GM21786 (cell line): ENCODE data around the gene DESI1.
"Not testable (repeated sequence)": the region's sequence is repeated elsewhere in the genome, so short reads cannot be mapped to it uniquely, and the experiment has no call there.

Experiments
- ATAC-seq: cut with Tn5 transposase; IDR thresholded peaks from one replicate; pipeline ENCODE4 v1.9.1; 2021; ENCODE audit not compliant: unreplicated experiment

The DESI1 gene

DNA sequence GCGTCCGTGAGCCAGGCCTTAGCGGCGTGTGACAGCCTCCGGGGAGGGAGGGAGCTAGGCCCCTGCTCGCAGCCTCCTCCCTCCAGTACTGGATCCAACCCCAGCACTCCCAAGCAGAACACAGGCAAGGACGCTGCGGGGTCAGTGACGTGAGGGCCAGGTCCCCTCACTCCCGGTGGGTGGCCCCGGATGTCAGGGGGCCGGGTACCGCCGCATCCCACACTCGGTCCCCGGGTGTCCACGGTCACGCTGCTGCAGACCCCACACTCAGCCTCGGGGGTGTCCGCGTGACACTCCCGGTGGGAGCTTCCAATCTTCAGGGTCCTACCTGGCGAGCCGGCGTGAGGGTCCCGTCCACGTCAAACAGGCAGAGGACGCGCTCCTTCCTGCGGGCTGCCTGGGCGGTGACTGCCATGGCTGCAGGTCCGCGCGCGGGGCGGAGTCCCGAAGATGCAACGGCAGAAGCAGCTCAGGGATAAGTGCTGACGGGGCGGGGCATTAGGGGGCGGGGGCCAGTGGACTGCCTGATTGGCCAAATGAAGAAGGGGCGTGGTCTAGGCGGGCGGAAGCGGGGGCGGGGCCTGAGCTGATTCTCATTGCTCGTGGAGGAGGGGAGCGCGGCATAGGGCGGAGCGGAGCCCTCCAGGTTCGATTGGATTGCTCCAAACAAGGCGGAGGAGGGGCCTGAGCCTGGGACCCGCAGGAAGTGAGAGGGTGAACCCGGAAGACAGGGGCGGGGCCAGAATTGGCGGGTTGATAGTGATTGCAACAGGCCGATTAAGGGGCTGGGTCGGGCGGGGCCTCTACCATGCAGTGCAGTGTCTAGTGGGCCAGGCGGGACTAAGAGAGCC, 31.2 kb downstream of the DESI1 start, which contains the start of gene PMM1:
Gene PMM1 (minus strand): TSS at position 450 of the 851 bp plus-strand sequence. CDS start 35 bp downstream, at position 415.
- peak; percentile 93 for ATAC-seq

DNA sequence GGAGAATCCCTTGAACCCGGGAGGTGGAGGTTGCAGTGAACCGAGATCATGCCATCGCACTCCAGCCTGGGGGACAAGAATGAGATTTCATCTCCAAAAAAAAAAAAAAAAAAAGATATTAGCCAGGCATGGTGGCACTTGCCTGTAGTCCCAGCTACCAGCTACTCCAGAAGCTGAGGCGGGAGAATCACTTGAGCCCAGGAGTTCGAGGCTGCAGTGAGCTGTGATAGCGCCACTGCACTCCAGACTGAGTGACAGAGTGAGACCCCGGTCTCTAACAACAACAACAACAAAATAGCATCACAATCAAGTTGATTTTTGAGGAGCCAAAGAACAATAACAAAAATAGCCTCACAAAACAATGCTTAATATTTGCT, 33.5 kb downstream of the DESI1 start:
- no peak for ATAC-seq

DNA sequence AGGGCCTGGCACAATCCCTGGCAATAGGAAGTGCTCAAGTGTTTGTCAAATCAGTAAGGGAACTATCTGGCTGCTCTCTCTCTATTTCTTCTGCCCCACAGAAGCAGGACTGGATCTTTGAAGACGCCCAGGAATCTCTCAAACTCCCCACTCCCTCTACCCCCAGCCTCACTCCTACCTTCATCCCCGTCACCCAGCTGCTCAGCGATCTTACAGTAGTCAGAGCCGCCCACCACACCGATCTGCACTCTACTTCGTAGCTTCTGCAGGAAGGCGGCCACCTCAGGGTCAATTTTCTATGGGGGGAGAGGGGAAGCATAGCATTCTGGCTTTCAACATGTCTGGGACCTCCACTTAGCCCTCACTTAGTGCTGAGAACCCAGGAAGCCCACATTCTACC, 34.9 kb downstream of the DESI1 start:
- no peak for ATAC-seq

DNA sequence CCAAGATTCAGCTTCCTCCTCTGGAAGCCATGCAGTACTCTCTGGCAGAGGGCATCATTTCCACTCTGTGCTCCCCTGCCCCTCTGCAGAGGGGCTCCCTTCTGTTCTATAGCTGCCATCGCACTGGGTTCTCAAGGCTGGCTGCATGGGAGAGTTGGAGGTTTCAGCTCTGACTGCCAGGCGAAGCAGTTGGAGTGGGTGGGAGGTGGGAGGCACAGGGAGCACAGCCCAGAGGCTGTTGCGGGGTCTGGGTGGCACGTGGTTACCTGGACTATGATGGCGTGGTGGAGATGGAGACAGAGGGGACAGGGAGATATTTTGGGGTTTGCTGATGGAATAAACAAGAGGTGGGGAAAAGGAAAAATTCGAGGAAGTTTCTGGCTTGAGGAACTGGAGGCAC, 36.0 kb downstream of the DESI1 start:
- no peak for ATAC-seq

DNA sequence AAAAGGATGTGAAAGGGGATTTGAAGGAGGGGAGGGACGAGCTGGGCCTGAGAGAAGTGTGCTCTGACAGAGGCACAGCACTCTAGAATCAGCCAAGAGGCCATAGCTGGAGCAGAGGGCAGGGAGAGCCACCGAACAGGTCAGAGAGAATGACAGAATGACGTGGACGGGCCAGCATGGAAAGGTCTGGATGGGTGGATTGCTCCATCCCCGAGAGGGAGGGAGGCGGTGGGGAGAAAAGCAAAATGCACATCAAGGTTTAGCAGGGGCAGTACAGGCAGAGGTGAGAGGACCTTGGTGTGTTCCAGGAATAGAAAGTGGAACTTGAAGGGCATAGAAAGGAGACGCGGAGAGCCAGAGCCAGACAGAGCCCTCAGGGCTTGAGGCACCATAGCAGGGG, 38.1 kb downstream of the DESI1 start:
- ATAC-seq: no peak

DNA sequence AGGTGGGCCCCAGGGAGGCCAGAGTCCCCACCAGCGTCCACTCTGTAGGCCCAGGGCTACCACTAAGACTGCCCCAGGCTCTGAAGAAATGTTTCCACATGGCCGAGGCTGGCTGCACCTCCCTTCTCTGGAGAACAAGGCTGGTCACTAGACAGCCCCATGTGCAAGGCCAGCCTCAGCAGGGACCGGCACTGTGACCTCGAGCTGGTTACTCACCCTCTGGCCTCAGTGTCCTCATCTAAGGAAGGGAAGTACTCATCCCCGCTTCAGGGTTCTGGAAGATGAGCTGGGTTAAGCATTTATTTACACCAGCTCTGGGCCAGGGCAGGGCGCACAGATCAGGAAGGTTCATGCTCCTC, 40.9 kb downstream of the DESI1 start:
- no peak for ATAC-seq

DNA sequence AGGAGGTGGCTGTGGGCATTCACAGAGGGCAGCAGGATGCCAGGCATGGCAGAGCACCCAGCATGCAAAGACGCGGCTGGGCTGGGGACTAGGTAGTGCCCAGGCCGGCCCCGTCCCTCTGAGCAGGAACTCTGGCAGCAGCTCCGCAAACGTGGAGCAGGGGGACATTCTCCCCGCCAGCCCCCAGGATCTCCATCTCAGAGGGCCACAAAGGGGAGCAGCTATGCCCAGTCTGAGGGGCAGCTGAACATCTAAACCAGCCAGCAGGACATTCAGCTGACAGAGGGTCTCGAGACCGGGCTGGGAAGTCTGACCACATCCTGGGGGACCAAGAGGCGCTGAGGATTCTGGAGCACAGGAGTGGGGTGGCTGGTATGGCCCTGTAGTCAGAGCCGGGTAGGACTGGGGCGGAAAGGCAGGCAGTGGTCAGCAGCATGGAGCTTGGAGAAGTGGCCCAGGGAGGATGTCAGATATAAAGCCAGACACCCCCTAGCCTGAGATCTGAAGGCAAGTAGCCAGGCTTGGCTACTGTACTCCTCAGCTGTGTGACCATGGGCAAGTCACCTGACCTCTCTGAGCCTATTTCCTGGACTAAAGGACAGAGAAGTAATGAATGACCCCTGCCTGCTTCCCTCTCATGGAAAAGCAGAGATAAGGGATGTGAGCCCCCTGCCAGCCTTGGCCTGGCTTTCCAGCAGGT, 41.4 kb downstream of the DESI1 start:
- ATAC-seq: no peak

DNA sequence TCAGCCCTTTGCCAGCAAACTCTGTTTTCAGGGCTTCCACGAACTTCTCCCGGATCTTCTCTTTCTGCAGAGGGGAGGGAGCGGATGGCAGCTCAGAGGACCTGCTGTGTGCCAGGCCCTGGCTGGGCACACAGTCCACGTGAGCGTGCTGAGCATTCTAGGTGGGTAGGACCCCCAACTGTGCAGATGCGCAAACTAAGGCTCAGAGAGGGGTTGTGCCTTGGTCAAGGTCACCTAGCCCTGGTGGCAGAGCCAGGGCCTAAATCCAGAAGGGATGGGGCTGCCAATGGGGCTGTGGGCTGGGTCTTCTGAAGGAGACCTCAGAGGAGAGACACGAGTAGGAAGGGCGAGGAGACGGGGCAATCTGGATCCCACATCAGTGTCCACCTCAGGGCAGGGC, 42.0 kb downstream of the DESI1 start:
- ATAC-seq: no peak

DNA sequence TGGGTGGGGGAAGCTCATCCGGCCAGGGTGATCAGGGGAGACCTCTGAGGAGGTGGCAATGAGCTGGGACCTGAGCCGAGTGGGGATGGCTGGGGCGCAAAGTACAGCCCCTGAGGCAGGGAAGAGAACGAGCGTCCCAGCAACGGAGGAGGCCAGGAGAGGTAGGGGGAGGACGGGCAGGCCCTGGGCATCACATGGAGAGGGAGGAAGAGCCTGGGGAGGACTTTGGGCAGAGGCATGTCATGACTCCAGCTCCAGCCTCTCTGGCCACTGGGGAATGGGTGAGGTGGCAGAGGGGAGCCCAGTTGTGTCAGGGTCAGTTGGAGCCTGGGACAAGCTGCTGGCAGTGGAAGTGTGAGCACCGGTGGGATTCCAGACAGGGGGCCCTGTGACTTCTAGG, 42.7 kb downstream of the DESI1 start:
- ATAC-seq: no peak

DNA sequence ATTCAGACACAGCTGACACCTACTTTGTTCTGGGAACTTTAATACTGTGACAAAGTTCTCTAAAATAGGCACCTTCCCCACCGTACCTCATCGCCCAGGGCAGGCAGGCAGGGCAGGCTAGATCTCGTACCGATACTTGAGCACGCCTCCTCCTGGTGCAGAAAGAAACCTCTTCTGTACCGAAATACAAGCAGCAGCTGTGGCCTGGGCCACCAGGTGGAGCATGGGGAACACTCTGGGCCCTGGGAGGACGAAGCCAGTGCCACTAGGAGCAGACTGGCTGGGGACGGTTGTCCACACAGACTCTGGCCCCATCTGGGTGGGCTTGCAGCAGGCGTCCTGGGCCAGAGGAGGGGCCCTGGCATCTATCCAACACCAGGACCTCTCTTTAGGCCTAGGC, 44.0 kb downstream of the DESI1 start:
- no peak for ATAC-seq

DNA sequence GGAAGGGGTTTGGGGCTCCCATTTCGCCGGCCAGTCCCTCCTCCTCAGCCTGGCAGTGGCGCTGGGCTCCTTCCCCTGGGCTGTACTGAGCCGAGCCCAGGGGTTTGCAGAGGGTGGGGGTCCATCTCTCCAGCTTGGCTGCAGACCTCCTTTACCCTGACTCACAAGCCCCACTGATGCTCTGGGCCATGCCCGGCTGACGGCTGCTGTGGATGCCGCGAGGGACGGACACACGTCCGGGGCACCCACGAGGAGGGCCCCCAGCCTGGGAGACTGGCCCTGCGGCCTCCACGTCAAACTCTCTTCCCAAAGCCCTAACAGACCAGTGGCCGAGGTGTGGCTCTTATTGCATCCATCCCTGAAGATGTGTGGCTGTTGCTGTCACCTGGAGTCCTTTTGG, 45.3 kb downstream of the DESI1 start:
- no peak for ATAC-seq

DNA sequence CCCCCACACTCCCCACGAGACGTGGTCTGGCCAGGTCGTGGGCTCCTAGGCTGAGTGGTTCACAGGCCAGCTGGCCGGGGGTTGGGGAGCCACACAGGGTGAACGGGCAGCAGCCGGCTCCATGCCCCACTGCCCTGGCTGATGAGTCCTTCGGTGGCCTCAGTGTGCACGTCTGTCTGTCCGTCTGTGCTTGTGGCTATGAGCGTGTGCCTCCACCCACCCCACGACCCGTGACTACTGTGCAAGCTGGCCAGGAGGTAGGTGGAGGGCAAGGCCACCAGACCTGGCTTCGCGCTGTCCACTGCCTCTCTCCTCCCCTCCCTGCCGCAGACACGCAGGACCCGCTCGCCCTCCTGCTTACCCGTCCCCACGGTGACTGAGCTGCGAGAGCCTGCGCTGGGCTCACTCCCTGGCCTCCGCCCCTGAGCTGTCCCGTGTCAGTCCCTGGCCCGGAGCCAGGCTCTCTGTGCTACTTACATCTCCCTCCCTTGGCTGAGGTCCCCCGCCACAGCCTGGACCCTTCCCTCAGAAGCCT, 45.9 kb downstream of the DESI1 start:
- ATAC-seq: no peak

DNA sequence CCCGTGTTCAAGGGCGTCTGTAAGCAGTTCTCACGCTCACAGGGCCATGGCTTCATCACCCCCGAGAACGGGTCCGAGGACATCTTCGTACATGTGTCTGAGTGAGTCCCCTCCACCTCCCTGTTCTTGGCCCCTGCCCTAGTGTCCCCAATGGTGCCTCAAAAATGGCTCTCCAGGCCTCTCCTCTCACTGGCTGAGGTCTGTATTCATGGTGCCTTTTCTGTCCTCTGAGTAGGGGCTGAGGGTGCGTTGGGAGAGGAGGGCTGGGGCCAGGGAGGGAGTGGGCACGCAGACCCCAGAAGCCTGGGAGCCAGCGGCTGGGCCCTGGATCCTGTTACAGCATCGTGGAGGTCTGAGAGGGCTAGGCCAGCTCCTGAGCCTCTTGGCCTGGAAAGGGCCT, 47.2 kb downstream of the DESI1 start:
- no peak for ATAC-seq

DNA sequence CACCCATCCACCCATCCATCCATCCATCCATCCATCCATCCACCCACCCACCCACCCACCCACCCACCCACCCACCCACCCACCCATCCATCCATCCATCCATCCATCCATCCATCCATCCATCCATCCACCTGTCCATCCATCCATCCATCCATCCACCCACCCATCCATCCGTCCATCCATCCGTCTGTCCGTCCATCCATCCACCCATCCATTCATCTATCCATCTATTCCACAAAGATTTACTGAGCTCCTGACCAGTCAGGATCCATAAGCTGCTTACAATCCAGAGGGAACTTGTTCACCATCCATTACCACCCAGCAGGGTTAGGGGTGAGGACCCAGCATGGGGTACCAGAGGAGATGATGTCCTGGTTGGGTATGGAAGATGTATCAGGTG, 48.5 kb downstream of the DESI1 start:
- not testable (repeated sequence) for ATAC-seq

DNA sequence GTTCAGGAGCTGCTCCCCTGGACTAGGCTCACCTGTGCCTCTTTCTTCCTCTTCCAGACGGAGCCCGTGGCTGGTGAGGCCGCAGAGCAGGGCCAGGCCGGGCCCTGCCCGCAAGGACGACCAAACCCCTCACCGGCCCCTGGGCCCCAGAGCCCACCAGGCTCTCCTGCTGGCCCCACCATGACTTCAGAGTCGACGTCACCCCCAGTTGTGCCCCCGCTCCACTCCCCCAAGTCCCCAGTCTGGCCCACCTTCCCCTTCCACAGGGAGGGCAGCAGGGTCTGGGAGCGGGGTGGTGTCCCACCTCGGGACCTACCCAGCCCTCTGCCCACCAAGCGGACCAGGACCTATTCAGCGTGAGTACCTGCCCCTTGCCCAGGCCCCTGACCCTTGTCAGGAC, 49.1 kb downstream of the DESI1 start:
- no peak for ATAC-seq

DNA sequence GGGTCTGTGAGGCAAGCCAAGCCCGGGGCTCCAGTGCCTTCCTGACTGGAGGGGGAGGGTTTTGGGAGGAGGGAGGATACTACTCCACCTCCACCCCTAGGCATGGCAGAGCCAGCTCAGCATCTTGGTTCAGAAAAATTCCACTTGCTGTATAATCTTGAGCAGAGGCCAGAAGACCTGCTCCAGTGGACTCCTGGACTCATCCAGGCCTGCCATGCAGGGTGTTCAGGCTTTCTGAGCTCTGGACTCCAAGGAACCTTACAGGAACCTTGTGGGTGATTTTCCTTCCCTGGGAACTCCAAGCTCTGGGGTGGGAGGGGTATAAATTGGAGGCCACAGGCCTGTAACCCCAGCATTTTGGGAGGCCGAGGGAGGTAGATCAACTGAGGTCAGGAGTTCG, 50.6 kb downstream of the DESI1 start:
- no peak for ATAC-seq

DNA sequence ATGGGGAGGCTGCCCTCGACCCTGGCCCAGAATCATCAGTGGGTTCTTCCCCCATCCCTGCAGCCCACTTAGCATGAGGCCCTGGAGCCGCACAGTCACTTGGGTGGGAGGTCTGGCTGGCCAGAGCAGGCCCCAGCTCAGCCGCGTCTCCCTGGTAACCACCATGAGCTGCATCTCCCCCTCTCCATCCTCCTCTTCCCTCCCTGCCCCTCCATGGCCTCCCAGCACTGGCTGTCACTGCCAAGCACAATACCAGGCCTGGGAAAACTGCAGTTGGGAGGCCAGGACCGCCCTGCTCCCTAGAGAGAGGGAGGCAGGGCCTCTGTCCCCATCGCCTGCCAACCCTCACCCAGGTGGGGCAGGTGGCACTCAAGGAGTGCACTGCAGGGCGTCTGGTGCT, 52.0 kb downstream of the DESI1 start:
- ATAC-seq: no peak

DNA sequence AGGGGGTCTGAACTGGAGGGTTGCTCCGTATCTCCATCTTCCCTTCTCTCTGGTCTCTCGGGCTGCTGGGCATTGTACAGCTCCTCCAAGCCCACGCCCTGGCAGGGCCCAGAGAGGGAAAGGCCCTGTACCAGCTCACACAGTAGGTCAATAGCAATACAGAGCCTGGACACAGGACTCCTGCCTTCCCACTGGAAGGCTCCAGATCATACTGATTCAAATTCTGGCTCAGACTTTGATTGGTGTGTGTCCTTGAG, 53.4 kb downstream of the DESI1 start:
- no peak for ATAC-seq

DNA sequence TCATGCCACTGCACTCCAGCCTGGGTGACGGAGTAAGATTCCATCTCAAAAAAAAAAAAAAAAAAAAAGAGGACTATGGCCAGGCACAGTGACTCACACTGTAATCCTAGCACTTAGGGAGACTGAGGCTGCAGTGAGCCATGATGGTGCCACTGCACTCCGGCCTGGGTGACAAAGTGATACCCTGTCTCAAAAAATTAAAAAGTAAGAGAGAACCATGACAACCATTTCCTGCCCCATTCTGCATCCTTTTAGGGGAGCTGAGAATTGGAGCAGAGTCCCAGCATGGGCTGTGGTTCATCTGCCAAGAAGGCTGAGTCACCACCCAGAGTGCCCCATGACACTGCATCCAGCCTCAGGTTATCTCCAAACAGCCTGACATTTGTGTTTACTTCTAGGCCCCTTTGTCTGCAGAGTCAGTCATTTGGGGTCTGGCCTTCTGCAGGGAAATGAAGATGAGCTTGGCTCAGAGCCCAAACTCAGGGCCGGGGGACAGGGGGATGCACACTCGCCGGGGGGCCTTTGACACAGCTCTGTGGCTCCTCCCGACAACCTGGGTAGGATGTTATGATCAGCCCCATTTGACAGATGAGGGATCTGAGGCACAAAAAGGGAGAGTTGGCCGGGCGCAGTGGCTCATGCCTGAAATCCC, 55.3 kb downstream of the DESI1 start:
- ATAC-seq: no peak

DNA sequence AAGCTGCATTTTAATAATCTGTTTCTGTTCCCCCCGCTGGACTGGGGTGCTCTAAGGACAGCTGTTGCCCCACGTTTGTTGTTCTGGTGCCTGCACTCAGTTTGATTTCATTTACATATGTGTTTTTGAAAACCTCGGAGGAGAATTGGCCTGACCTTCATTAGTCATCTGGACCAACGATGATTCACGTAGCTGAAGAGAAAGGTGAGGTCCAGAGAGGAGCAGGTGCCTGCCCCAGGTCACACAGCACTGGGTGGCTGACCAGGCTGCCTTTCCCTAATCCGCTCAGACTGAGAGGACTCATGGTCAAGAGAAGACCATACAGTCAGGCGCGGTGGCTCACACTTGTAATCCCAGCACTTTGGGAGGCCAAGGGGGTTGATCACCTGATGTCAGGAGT, 56.3 kb downstream of the DESI1 start:
- no peak for ATAC-seq

DNA sequence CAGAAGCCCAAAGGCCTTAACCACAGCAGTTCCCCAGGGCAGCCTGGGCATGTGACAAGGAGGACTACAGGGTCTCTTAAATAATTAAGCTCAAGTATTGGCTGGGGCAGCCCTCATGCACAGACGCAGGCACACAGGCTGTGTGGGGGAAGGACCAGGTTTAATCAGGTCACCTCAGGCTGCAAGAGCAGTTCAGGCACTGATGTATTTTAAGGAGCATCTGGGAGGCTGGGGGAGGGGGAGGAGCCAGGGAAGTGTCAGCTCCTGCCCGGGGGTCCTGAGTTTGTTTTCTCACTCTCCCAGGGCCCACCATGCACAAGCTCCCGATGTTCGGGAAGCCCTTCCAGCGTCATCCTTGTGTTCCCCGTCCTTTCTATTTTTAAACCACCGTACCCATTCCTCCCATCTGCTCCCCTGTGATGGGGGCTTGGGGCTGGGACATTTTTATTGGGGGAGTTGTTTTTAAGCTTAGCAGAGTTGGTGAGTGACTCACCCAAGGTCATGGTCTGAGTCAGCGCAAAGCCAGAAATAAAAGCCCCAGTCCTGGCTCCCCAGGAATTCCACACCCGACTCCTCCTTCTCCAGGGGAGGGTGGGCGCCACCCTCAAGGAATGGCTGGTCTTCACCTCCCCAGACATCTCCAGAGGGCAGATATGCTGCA, 57.7 kb downstream of the DESI1 start:
- ATAC-seq: no peak

DNA sequence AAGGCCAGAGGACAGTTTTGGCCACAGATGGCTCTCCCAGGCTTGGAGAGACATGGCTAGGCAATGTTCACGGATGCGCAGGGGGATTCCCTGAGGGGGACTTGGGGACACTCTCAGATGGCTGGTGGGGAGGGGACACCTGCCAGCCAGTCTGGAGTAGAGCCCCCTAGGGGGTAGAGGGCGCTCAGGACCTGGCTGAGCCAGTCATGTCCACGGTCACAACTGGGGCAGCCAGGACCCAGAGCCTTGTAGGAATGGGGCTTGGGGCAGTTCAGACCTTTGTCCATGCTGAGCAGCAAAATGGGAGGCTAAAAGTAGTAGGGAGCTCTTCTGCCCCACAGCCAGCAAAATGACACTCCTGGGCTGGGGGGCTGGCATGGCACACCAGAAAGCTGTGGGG, 58.4 kb downstream of the DESI1 start:
- no peak for ATAC-seq
